Measurements from ENCODE around the gene TMEM212. TPM values are rescaled to one million over a fixed set of nuclear protein-coding genes. Genes with fewer than 3 reads are reported as not detected.

TMEM212 gene
- total and polyA plus RNA-seq, 2 of the 13 experiments (the other 11 are each of a cell fraction or from before 2014, with no cell fraction given) = not detected

- TF ChIP-seq STAG1 (CRISPR knock-in tag; IDR thresholded peaks at IDR 0.05) (no peak), TFE3 (CRISPR knock-in tag; IDR thresholded peaks at IDR 0.05) (no peak), ZNF552 (CRISPR knock-in tag; IDR thresholded peaks at IDR 0.05; ENCODE audit: borderline replicate concordance) (no peak), DNMT1 (CRISPR knock-in tag; IDR thresholded peaks at IDR 0.05) (no peak), SAP130 (CRISPR knock-in tag; IDR thresholded peaks at IDR 0.05; ENCODE audit: low read depth) (0 out of 2 replicates have a peak, but pooled peaks have one; percentile 15), PATZ1 (CRISPR knock-in tag; IDR thresholded peaks at IDR 0.05) (peak; percentile 10; the same call in 1 of the 2 replicates), RNF219 (CRISPR knock-in tag; IDR thresholded peaks at IDR 0.05) (no peak), E2F1 (CRISPR knock-in tag; IDR thresholded peaks at IDR 0.05) (no peak), ZIK1 (CRISPR knock-in tag; IDR thresholded peaks at IDR 0.05; ENCODE audit: borderline replicate concordance, low read depth) (no peak), ZNF605 (CRISPR knock-in tag; IDR thresholded peaks at IDR 0.05) (no peak), ZNF576 (CRISPR knock-in tag; IDR thresholded peaks at IDR 0.05) (no peak), ZSCAN20 (CRISPR knock-in tag; IDR thresholded peaks at IDR 0.05; ENCODE audit: borderline replicate concordance) (no peak), ZNF616 (CRISPR knock-in tag; IDR thresholded peaks at IDR 0.05; ENCODE audit: low read depth) (no peak), CAMTA2 (CRISPR knock-in tag; IDR thresholded peaks at IDR 0.05; ENCODE audit: borderline replicate concordance) (no peak), FLYWCH1 (CRISPR knock-in tag; IDR thresholded peaks at IDR 0.05) (no peak), MEIS1 (CRISPR knock-in tag; IDR thresholded peaks at IDR 0.05; ENCODE audit: borderline replicate concordance) (no peak), ZSCAN21 (CRISPR knock-in tag; IDR thresholded peaks at IDR 0.05; ENCODE audit: borderline replicate concordance) (no peak), HNRNPLL (IDR thresholded peaks at IDR 0.05; ENCODE audit: low read depth, low read length, poor library complexity, severe bottlenecking) (no peak), ZNF598 (CRISPR knock-in tag; IDR thresholded peaks at IDR 0.05; ENCODE audit: borderline replicate concordance) (no peak), HMG20A (CRISPR knock-in tag; IDR thresholded peaks at IDR 0.05; ENCODE audit: borderline replicate concordance) (no peak), IKZF5 (CRISPR knock-in tag; IDR thresholded peaks at IDR 0.05) (no peak), NFE2L1 (CRISPR knock-in tag; IDR thresholded peaks at IDR 0.05; ENCODE audit: borderline replicate concordance) (no peak)
These were observed 31.7 kb upstream of the TMEM212 start (continued) for GRCh38 chr3:171811295-171811912.

Measured in HepG2 (cell line).